GM21447 (cell line): Measurements from ENCODE around the gene CDC123.
"Not testable (repeated sequence)": the region's sequence is repeated elsewhere in the genome, so short reads cannot be mapped to it uniquely, and the experiment has no call there.

Source experiments
- ATAC-seq: cut with Tn5 transposase; IDR thresholded peaks from one replicate; pipeline ENCODE4 v1.9.1; 2021; ENCODE audit not compliant: unreplicated experiment

Gene CDC123

GRCh38 chr10:12297784-12298183 is 101.8 kb downstream of the CDC123 start:
- ATAC-seq: not testable (repeated sequence)

DNA sequence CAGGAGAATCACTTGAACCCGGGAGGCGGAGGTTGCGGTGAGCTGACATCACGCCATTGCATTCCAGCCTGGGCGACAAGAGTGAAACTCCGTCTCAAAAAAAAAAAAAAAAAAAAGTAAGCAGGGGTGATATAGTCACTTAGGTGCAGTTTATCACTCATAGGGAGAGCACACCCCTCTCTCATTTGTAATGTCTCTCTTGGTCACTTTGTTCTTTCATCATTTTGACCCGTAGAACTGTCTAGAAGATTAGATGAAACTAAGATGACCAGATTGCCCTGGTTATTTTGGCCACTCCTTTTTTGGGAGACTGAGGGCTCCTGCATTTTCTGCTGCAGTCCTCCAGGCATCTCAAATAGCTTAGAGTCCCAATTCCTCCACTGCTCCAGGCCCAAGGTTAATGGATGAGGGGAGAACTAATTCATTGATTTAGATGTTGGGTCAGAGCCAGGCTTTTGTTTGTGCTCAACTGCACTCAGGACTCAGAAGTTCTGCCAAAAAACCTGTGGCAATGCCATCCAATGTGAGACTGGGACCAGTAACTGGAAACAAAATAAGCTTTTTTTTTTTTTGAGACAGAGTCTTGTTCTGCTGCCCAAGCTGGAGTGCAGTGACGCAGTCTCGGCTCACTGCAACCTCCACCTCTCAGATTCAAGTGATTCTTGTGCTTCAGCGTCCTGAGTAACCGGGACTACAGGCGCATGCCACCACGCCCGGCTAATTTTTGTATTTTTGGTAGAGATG is 103.4 kb downstream of the CDC123 start:
- ATAC-seq: no peak
